IgD-negative memory B cell (primary cell): ENCODE results near the gene ZNF554. TPM values are rescaled to one million over a fixed set of nuclear protein-coding genes. Genes with fewer than 3 reads are reported as not detected.
"Not testable (repeated sequence)": the region's sequence is repeated elsewhere in the genome, so short reads cannot be mapped to it uniquely, and the experiment has no call there.

ENCODE experiments used
- H3K27ac Mint-ChIP-seq, 3 donors: one replicate each; pipeline ENCODE4 v1.8.0; 2020 to 2022; ENCODE audit warnings: mild to moderate bottlenecking in 3 of 3, mixed read lengths in 3 of 3, moderate library complexity in 1 of 3
- H3K27me3 Mint-ChIP-seq: one replicate; pipeline ENCODE4 v1.8.0; 2021; ENCODE audit warnings: mixed read lengths
- H3K36me3 Mint-ChIP-seq: one replicate; pipeline ENCODE4 v1.8.0; 2020; ENCODE audit warnings: mild to moderate bottlenecking, mixed read lengths
- H3K4me1 Mint-ChIP-seq, 3 donors: one replicate each; pipeline ENCODE4 v1.8.0; 2020 to 2022; ENCODE audit warnings: mixed read lengths in 3 of 3, mild to moderate bottlenecking in 1 of 3
- H3K4me3 Mint-ChIP-seq, 4 donors: one replicate each; pipeline ENCODE4 v1.8.0; 2020 to 2022; ENCODE audit warnings: mild to moderate bottlenecking in 4 of 4, mixed read lengths in 4 of 4, moderate library complexity in 3 of 4
- H3K9me3 Mint-ChIP-seq, 3 donors: one replicate each; pipeline ENCODE4 v1.8.0; 2020 to 2021; ENCODE audit warnings: mixed read lengths in 3 of 3, mild to moderate bottlenecking in 1 of 3
- polyA plus RNA-seq: library from polyadenylated mRNA; unstranded; fragments of 300-500 nt; fragmentation: Illumina TruSeq; gene quantifications from one replicate; pipeline ENCODE4 v1.2.3, GENCODE V29; 2021

The ZNF554 gene
- polyA plus RNA-seq, 1 donor from 2014 or later: 4.7 TPM

GRCh38 chr19:2852598-2852997 is 32.9 kb downstream of the ZNF554 start:
- Mint-ChIP-seq H3K4me3 (peak overlapping the region in 1 of 4 donors; percentile 75), H3K27me3 (no peaks in the 10 kb centered on the region), H3K4me1 (peaks cover 7 to 12% (median 9%) of the 10 kb centered on the region in 3 donors), H3K27ac (peak overlapping the region in 1 of 3 donors; percentile 2), H3K36me3 (peaks cover 42% of the 10 kb centered on the region), H3K9me3 (peaks cover 21 to 44% (median 28%) of the 10 kb centered on the region in 3 donors)

GRCh38 chr19:2853015-2853606 is 33.4 kb downstream of the ZNF554 start:
- H3K27ac Mint-ChIP-seq: no peak overlapping the region
- H3K4me1 Mint-ChIP-seq: peaks cover 7 to 12% (median 9%) of the 10 kb centered on the region in 3 donors
- peaks cover 21 to 44% (median 28%) of the 10 kb centered on the region in 3 donors for H3K9me3 Mint-ChIP-seq
- H3K27me3 Mint-ChIP-seq: no peaks in the 10 kb centered on the region
- peaks cover 42% of the 10 kb centered on the region for H3K36me3 Mint-ChIP-seq
- peak overlapping the region in 1 of 4 donors; percentile 75 for H3K4me3 Mint-ChIP-seq

DNA sequence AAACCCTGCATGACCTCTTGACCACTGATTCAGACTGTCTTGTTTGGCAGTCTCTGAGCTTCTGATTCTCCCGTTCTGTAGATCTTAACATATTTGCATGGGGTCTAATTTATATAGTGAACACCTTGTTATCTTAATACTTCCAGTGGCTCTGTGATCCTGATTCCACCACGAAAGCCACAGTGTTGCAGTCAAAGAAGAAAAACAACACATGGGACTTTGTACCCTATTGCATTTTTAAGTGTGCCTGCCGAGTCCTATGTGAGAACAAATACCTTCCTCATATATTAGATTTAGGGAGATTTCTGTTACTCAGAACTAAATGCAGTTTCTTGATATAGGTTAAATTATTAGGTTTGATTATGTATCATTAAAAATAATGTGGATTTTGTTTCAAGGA is 35.2 kb downstream of the ZNF554 start:
- Mint-ChIP-seq H3K27me3 (no peaks in the 10 kb centered on the region), H3K4me3 (no peak overlapping the region), H3K9me3 (peaks cover 19 to 44% (median 28%) of the 10 kb centered on the region in 3 donors), H3K4me1 (peaks cover 7 to 12% (median 9%) of the 10 kb centered on the region in 3 donors), H3K27ac (no peak overlapping the region), H3K36me3 (peaks cover 42% of the 10 kb centered on the region)

DNA sequence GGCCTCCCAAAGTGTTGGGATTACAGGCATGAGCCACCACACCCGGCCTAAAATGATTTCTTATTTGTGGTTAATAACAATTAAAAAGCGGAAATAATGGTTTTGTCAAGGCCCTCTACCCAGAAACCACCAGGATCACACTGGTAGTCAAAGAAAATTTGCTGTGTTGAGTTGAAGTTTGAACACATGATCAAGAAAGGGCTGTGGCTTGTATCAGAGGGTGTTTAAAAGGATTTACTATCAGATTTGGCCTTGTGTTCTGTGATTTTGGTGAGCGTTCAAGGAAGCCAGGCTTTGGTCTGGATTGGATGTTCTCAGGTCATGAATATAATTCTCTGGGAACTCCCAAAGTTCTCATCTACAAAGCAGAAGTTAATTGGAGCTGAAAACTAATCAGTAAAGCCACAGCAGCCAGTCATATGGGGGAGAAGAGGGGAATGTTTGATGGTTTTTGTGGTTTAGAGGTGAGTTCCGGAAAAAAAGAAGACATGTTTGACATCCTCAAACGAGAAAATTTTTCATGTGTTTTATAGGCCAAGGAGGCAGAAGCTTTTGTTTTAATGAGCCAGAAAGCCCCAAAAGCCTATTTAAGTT is 36.9 kb downstream of the ZNF554 start:
- Mint-ChIP-seq H3K27ac (peak overlapping the region in 2 of 3 donors; percentile 22 to 81), H3K4me3 (peak overlapping the region in 1 of 4 donors; percentile 41), H3K9me3 (peaks cover 16 to 34% (median 17%) of the 10 kb centered on the region in 3 donors), H3K4me1 (peaks cover 4 to 9% (median 8%) of the 10 kb centered on the region in 3 donors), H3K27me3 (no peaks in the 10 kb centered on the region), H3K36me3 (peaks cover 27% of the 10 kb centered on the region)

GRCh38 chr19:2858864-2859263 is 39.2 kb downstream of the ZNF554 start:
- peaks cover 6 to 20% (median 8%) of the 10 kb centered on the region in 3 donors for H3K9me3 Mint-ChIP-seq
- peaks cover 3 to 9% (median 8%) of the 10 kb centered on the region in 3 donors for H3K4me1 Mint-ChIP-seq
- peaks cover 7% of the 10 kb centered on the region for H3K36me3 Mint-ChIP-seq
- H3K27me3 Mint-ChIP-seq: peaks cover 3% of the 10 kb centered on the region
- no peak overlapping the region for H3K27ac Mint-ChIP-seq
- H3K4me3 Mint-ChIP-seq: no peak overlapping the region

- Mint-ChIP-seq H3K36me3 (no peaks in the 10 kb centered on the region), H3K4me1 (no peaks in the 10 kb centered on the region), H3K9me3 (no peaks in the 10 kb centered on the region), H3K27me3 (peaks cover 6% of the 10 kb centered on the region), H3K27ac (no peak overlapping the region), H3K4me3 (no peak overlapping the region)
These were observed 44.1 kb downstream of the ZNF554 start for GRCh38 chr19:2863816-2864215.

DNA sequence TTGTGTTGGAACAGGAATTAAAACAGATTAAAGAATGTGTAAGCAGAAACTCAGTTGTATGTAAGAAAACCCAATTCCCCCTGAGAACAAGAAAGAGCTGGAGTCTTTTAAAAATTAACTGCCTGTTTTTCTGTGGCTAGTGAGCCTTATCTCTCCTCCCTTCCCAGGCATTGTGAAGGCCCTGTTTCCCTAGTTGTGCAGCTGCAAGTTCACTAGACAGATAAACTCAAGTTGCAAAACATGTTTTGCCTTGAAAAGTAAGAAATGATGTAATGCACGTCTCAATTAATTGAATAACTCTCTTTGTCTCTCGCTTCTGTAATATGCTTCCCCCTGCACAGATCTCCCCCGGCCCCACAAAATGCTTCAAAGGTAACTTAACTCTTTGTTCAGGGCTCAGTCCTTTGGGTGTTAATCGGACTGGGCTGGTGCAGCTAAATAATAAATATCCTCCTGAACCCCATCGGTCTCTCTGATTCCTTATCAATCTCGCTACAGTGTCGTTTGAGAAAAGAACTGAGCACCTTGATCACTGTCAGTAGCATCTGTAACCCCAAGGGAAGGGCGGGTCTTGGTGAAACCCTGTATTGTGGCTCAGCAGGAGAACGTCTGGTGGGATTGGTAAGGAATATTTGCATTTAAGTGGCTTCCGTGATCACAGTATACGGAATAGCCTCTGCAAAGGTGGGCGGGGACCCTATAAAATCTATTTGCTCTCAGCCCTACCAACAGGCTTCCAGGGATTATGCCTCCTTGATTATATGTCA is 45.8 kb downstream of the ZNF554 start:
- peaks cover 6% of the 10 kb centered on the region for H3K27me3 Mint-ChIP-seq
- peak overlapping the region in 1 of 4 donors; percentile 46 for H3K4me3 Mint-ChIP-seq
- no peaks in the 10 kb centered on the region for H3K36me3 Mint-ChIP-seq
- no peaks in the 10 kb centered on the region for H3K4me1 Mint-ChIP-seq
- H3K9me3 Mint-ChIP-seq: no peaks in the 10 kb centered on the region
- no peak overlapping the region for H3K27ac Mint-ChIP-seq

DNA sequence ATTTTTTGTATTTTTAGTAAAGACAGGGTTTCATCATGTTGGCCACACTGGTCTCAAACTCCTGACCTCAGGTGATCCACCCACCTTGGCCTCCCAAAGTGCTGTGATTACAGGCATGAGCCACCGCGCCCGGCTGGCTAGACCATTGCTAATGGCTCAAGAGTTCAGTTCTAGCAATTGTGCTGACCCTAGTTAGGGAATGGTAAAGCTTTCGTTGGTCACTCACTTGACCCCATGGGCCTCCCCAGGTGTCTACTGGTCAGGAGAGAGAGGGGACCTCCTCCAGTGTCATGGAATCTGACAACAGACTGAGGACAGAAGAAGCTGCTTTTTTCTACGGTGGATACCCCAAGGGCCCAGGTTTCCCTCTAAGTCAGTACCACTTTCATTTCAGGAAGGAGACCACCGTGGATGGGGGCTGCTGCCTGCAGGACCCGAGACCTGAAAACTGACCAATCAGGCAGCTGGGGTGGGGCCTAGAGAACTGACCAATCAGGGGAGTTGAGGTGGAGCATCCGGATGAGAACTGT is 46.9 kb downstream of the ZNF554 start:
- Mint-ChIP-seq H3K27ac (no peak overlapping the region), H3K27me3 (peaks cover 6% of the 10 kb centered on the region), H3K4me3 (no peak overlapping the region), H3K4me1 (no peaks in the 10 kb centered on the region), H3K36me3 (no peaks in the 10 kb centered on the region), H3K9me3 (no peaks in the 10 kb centered on the region)

GRCh38 chr19:2867025-2867991 is 47.6 kb downstream of the ZNF554 start, which contains the start of gene ZNF556:
ZNF556 (plus strand) TSS chr19:2867335; CDS start chr19:2867422, 87 bp downstream.
- H3K4me3 Mint-ChIP-seq: peak within 1 kb of the TSS in 1 of 4 donors; percentile 6
- H3K4me1 Mint-ChIP-seq: no peaks in the 10 kb centered on the region
- H3K36me3 Mint-ChIP-seq: no peaks in the 10 kb centered on the region
- no peak within 1 kb of the TSS for H3K27ac Mint-ChIP-seq
- no peaks in the 10 kb centered on the region for H3K9me3 Mint-ChIP-seq
- peaks cover 6% of the 10 kb centered on the region for H3K27me3 Mint-ChIP-seq

DNA sequence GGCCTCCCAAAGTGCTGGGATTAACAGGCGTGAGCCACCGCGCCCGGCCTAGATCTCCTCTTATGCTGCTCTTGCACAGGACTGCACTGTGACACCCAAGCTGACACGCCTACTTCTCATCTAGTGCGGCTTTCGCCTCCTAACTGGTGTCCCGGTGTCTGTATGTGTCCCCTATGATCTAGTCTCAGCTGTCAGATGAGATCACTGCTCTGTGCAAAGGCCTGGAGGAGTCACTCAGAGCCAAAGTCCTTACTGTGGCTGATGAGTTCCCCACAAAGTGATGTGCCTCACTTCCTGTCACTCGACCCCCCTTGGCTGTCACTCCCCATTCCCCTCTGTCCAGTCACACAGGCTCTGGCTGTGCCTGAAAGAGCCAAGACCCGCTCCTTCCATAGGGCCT is 50.0 kb downstream of the ZNF554 start:
- no peaks in the 10 kb centered on the region for H3K27me3 Mint-ChIP-seq
- peak overlapping the region in 1 of 3 donors; percentile 48 for H3K27ac Mint-ChIP-seq
- no peaks in the 10 kb centered on the region for H3K9me3 Mint-ChIP-seq
- H3K36me3 Mint-ChIP-seq: no peaks in the 10 kb centered on the region
- no peaks in the 10 kb centered on the region for H3K4me1 Mint-ChIP-seq
- no peak overlapping the region for H3K4me3 Mint-ChIP-seq

DNA sequence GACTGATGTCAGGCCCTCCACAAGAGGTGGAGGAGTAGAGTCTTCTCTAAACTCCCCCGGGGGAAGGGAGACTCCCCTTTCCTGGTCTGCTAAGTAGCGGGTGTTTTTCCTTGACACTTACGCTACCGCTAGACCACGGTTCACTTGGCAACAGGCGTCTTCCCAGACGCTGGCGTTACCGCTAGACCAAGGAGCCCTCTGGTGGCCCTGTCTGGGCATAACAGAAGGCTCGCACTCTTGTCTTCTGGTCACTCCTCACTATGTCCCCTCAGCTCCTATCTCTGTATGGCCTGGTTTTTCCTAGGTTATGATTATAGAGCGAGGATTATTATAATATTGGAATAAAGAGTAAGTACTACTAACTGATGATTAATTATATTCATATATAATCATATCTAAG is 52.5 kb downstream of the ZNF554 start:
- H3K27ac Mint-ChIP-seq: peak overlapping the region in 1 of 3 donors; percentile 78
- H3K9me3 Mint-ChIP-seq, H3K27me3 Mint-ChIP-seq, H3K36me3 Mint-ChIP-seq, H3K4me1 Mint-ChIP-seq: not testable (repeated sequence)
- peak overlapping the region in 1 of 4 donors; percentile 81 for H3K4me3 Mint-ChIP-seq

DNA sequence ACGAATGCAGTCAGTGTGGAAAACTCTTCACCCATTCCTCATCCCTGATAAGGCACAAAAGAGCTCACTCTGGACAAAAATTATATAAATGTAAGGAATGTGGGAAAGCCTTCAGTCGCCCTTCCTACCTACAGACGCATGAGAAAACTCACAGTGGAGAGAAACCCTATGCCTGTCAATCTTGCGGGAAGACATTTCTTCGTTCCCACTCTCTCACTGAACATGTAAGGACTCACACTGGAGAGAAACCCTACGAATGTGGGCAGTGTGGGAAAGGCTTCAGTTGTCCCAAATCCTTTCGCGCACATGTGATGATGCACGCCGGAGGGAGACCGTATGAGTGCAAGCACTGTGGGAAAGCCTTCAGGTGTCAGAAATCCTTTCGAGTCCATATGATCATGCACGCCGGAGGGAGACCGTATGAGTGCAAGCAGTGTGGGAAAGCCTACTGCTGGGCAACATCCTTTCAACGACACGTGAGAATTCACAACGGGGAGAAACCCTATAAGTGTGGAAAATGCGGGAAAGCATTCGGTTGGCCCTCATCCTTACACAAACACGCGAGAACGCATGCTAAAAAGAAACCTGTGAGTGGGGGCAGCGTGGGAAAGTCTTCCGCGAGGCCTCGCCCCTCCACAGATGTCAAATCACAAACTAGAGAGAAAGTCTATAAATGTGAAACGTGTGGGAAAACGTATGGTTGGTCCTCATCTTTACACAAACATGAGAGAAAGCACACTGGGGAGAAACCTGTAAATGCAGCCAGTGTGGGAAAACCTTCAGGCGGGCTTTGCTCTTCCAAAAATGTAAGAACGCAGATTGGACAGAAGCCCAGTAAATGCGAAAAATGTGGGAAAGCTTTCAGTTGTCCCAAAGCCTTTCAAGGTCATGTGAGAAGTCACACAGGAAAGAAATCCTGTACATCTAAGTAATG is 58.0 kb downstream of the ZNF554 start:
- no peak overlapping the region for H3K27ac Mint-ChIP-seq
- H3K4me3 Mint-ChIP-seq: no peak overlapping the region
- H3K27me3 Mint-ChIP-seq: no peaks in the 10 kb centered on the region
- peaks cover 1 to 5% (median 5%) of the 10 kb centered on the region in 3 donors for H3K9me3 Mint-ChIP-seq
- no peaks in the 10 kb centered on the region for H3K36me3 Mint-ChIP-seq
- H3K4me1 Mint-ChIP-seq: no peaks in the 10 kb centered on the region

GRCh38 chr19:2883686-2884439 is 64.2 kb downstream of the ZNF554 start:
- peaks cover 2% of the 10 kb centered on the region for H3K27me3 Mint-ChIP-seq
- H3K36me3 Mint-ChIP-seq: peaks cover 2% of the 10 kb centered on the region
- H3K9me3 Mint-ChIP-seq: peaks cover 0 to 4% (median 0%) of the 10 kb centered on the region in 3 donors
- peaks cover 9 to 13% (median 10%) of the 10 kb centered on the region in 3 donors for H3K4me1 Mint-ChIP-seq
- H3K4me3 Mint-ChIP-seq: no peak overlapping the region
- peak overlapping the region in 1 of 3 donors; percentile 39 for H3K27ac Mint-ChIP-seq
